PFSK-1 (cell line): ENCODE measurements around the gene MFSD6.

Experiments used
- FOXP2 ChIP-seq: optimal IDR thresholded peaks from 2 replicates; pipeline ENCODE3; 2011; ENCODE audit warnings: borderline replicate concordance, control low read depth, inconsistent platforms; ENCODE audit not compliant: insufficient read depth; ENCODE audit errors: extremely low read length, extremely low read depth
- POLR2AphosphoS5 ChIP-seq: IDR thresholded peaks from 2 replicates; pipeline ENCODE4 v1.6.1; 2012; ENCODE audit warnings: low read depth, mild to moderate bottlenecking, control low read depth, low read length, moderate library complexity
- REST ChIP-seq, 2 experiments: IDR thresholded peaks; 2 replicates each; pipeline versions ENCODE4 v1.6.1 to v1.8.0; 2011 to 2012; ENCODE audit warnings: low read depth in 2 of 2, low read length in 2 of 2, control low read depth in 1 of 2, inconsistent platforms in 1 of 2, mild to moderate bottlenecking in 1 of 2, moderate library complexity in 1 of 2; ENCODE audit not compliant: insufficient read depth in 1 of 2
- SIN3A ChIP-seq: IDR thresholded peaks from 2 replicates; pipeline ENCODE4 v1.6.1; 2012; ENCODE audit warnings: mild to moderate bottlenecking, low read length, moderate library complexity, borderline replicate concordance; ENCODE audit not compliant: insufficient read depth
- TAF1 ChIP-seq: IDR thresholded peaks from 2 replicates; pipeline ENCODE4 v1.6.1; 2012; ENCODE audit warnings: low read length, control low read depth, borderline replicate concordance; ENCODE audit not compliant: insufficient read depth

Gene MFSD6

GRCh38 chr2:190380962-190381412 is 27.2 kb upstream of the MFSD6 start:
- TF ChIP-seq TAF1 = no peak
- TF ChIP-seq FOXP2 = no peak
- no peak for TF ChIP-seq REST (IDR thresholded peaks at IDR 0.05; ENCODE audit: insufficient read depth in 1 of 2, low read depth in 2 of 2, low read length in 2 of 2)
- no peak for TF ChIP-seq SIN3A
- no peak for TF ChIP-seq POLR2AphosphoS5

GRCh38 chr2:190382851-190383250 is 25.3 kb upstream of the MFSD6 start:
- TF ChIP-seq REST (IDR thresholded peaks at IDR 0.05; ENCODE audit: insufficient read depth in 1 of 2, low read depth in 2 of 2, low read length in 2 of 2) = no peak
- no peak for TF ChIP-seq FOXP2
- no peak for TF ChIP-seq TAF1
- TF ChIP-seq POLR2AphosphoS5 = no peak
- no peak for TF ChIP-seq SIN3A

GRCh38 chr2:190387422-190387821 is 20.7 kb upstream of the MFSD6 start:
- no peak for TF ChIP-seq TAF1
- no peak for TF ChIP-seq SIN3A
- TF ChIP-seq FOXP2 = no peak
- no peak for TF ChIP-seq POLR2AphosphoS5

- TF ChIP-seq FOXP2 (no peak), POLR2AphosphoS5 (no peak), REST (IDR thresholded peaks at IDR 0.05; ENCODE audit: insufficient read depth in 1 of 2, low read depth in 2 of 2, low read length in 2 of 2) (no peak), TAF1 (no peak)
Observed at GRCh38 chr2:190396271-190396670, 11.9 kb upstream of the MFSD6 start.

GRCh38 chr2:190402986-190403603 is 5.1 kb upstream of the MFSD6 start:
- TF ChIP-seq TAF1 (no peak), FOXP2 (no peak), POLR2AphosphoS5 (no peak), SIN3A (no peak), REST (IDR thresholded peaks at IDR 0.05; ENCODE audit: insufficient read depth in 1 of 2, low read depth in 2 of 2, low read length in 2 of 2) (no peak)
